ENCODE measurements around the gene BCL2L1.

BCL2L1 gene

DNA sequence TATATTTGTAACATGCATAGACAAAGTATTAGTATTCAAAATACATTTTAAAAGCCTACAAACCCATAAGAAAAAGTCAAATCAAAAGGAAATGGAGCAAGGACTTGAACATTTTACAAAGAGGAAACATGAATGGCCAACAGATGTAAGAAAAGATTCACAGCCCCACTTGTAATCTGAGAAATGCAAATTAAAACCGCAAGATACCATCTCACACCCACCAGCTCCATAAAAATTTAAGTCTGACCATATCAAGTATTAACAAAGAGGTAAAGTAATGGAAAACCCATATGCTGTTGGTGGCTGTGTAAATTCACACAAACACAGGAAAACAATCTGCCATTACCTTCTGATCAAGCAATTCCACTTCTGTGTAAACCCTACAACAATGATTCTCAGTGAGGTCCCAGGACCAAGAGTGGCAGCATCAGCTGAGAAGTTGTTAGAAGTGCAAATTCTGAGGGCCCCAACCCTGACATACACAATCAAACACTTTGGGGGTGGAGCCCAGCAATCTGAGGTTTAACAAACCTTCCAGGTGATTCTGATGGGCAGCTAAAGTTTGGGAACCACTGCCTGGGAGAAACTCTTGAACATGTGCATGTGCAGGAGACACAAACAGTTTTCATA, 30.9 kb downstream of the BCL2L1 start:
- no peak for DNase-seq

DNA sequence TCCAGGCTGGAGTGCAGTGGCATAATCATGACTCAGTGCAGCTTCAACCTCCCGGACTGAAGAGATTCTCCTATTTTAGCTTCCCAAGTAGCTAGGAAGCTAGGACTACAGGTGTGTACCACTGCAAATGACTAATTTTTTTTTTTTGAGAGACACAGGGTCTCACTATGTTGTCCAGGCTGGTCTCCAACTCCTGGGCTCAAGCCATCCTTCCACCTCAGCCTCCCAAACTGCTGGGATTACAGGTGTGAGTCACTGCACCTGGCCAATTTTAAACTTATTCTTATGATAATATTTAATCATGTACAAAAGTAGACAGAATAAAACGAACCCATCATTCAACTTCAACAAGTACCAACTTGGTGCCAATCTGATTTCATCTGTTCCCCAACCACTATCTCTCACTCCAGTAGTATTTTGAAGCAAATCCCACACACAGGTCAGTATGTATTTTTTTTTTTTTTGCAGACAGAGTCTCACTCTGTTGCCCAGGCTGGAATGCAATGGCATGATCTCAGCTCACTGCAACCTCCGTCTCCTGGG, 32.5 kb downstream of the BCL2L1 start:
- no peak for DNase-seq

DNA sequence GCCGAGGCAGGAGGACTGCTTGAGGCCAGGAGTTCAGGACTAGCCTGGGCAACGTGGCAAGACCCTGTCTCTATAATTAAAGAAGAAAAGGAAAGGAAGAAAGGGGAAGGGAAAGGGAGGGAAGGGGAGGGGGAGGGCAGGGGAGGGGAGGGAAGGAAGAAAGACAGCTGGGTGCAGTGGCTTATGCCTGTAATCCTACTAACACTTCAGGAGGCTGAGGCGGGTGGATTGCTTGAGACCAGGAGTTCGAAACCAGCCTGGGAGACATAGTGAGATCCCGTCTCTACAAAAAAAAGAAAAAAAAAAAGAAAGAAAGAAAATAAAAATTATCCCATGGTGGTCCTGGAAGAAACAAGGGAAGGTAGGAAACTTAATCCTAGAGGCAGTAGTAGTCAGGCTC, 33.5 kb downstream of the BCL2L1 start:
- DNase-seq, result no peak

DNA sequence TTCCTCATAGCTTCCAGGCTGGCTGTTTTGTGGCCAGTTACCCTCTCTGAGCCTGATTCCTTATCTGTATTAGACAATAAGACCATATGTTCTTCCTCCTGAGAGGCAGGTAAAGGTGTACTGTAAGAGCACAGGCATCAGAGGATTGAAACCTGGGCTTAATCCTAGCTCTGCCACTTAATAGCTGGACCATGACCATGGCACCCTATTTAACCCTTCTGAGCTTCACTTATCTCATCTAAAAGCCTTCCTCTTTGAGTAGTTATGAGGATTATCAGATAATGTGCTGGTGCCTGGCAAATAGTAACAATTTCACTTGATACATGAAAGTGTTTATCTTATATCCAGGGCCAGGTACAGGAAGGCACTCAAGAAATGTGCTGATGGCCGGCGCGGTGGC, 34.9 kb downstream of the BCL2L1 start:
- DNase-seq, result no peak

DNA sequence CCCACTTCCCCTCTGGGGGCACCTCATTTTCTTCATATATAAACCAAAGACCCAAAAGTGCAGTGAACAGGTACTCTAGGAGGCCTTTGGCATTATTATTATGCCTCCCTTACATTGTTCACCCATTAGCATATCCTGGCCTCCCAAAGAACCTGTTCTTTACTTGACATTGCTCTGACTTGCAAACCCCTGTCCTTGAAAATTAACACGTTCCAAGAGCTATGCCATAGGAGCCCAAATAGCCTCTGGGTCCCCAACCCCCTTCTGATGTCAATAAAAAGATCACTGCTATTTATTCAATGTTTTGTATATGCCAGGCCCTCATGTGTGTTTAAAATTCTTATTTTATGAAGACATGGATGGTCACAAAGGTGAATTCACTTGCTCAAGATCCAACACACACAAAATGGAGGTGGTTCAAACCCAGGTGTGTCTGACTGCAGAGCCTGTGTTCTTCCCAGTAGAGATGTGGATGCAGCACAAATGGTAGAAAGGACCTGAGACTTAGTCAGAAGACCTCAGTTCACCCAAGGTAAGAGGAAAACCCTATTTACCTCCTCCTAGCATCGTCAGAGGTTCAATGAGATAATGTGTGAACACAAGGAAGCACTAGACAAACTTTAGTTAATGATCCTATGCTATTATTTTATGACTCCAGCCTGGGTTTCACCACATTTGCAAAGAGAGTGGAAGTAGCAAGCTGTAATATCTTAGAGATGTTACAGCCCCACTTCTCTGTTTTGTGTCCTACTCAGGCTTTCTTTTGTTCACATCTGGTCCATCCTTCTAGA, 36.6 kb downstream of the BCL2L1 start:
- no peak for DNase-seq

DNA sequence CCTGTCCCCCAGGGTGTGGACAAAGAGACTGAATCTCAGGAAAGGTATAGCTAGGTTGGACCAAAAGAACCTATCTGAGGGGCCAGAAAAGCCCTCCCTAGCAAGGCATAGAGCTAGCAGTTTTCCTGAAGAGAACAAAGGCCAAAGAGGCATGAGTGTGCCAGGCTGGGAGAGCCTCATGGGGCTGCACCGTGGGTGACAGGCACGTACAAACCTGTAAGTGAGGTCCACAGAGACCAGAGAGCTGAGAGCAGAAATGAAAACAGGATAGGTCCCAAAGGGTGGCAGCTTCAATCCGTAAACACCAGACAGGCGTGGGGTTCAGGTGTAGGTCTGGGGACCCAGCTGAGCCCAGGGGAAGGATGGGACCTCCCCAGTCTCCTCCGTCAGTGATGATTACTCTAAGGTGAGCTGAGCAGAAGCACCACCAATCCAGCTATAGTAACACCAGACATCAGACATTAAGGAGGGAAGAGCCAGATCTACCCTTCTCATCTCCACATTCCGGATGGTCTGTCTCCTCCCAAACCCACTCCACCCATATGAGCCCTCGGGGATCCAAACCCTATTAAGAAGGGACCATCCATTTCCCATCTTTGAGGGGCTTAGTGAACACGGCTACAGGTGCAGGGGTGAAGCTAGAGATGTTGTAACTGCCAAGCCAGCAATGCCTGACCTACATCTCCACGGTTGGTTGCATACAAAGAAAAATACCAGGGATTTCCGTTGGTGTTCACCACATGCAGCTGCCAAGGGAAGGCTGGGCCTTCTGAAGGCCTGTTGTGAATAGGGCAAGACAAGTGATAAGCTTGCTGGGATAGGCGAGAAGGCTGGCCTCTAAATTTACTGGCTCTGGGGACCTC, 38.3 kb downstream of the BCL2L1 start:
- DNase-seq, result no peak

DNA sequence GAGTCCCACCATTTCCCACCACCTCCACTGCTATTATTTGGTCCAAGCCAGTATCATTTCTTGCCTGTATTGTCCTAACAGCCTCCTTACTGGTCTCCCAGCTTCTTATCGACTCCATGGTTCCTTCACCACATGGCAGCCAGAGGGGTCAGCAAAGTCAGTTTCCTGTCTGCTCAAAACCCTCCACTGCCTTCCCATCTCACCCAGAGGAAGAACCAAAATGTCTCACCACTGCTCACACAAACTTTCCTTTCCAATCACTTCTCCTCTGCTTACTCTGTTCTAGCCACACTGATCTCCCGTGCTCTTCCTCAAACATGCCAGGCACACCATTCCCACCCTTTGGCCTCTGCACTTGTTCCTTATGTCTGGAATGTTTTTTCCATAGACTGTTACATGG, 39.7 kb downstream of the BCL2L1 start:
- DNase-seq, result no peak

DNA sequence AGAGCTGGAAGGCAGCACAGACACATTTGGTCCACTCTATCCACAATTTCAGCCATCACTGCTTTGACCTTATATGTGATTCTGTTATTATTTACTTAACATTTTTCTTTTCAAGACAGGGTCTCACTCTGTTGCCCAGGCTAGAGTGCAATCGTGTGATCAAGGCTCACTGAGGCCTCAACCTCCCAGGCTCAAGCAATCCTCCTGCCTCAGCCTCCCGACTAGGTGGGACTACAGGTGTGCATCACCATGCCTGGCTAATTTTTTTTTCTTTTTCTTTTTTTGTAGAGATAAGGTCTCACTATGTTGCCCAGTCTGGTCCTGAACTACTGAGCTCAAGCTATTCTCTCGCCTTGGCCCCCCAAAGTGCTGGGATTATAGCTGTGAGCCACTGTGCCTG, 40.3 kb downstream of the BCL2L1 start:
- DNase-seq, result no peak

DNA sequence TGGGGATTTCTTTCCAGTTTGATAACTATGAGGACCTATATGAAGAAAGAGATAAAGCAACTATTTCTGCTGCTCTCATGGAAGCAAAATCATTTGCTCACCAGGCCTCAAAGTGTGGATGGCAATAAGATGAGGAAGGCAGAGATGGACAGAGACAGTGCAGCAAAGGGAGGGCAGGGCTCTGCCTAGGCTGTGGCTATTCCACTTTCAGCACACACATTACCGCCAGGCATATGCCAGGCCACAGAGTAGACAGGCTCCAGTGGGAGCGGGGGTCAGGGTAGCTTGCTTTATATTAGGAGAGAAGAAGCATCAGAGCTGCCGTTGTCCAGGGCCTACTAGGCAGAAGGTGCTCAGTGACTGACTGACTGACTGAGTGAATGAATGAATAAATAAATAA, 40.9 kb downstream of the BCL2L1 start:
- no peak for DNase-seq

DNA sequence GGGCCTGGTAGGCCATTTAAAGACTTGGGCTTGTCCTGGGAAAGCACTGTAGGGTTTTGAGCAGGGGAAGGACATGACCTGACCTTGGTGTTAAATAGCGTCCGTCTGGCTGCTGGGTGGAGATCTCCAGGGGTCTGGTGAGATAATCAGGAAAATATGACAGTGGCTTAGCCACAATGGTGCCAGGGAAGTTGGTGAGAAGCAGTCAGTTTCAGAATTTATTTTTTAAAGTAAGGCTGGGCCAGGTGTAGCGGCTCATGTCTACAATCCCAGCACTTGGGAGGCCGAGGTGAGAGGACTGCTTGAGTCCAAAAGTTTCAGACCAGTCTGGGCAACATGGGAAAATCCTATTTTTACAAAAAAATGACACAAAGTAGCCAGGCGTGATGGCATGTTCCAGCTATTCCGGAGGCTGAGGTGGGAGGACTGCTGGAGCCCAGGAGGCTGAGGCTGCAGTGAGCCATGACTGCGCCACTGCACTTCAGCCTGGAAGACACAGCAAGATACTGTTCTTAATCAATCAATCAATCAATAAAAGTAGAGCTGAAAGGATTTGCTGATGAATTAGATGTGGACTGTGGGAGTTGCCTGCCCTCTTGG, 41.4 kb downstream of the BCL2L1 start:
- no peak for DNase-seq

DNA sequence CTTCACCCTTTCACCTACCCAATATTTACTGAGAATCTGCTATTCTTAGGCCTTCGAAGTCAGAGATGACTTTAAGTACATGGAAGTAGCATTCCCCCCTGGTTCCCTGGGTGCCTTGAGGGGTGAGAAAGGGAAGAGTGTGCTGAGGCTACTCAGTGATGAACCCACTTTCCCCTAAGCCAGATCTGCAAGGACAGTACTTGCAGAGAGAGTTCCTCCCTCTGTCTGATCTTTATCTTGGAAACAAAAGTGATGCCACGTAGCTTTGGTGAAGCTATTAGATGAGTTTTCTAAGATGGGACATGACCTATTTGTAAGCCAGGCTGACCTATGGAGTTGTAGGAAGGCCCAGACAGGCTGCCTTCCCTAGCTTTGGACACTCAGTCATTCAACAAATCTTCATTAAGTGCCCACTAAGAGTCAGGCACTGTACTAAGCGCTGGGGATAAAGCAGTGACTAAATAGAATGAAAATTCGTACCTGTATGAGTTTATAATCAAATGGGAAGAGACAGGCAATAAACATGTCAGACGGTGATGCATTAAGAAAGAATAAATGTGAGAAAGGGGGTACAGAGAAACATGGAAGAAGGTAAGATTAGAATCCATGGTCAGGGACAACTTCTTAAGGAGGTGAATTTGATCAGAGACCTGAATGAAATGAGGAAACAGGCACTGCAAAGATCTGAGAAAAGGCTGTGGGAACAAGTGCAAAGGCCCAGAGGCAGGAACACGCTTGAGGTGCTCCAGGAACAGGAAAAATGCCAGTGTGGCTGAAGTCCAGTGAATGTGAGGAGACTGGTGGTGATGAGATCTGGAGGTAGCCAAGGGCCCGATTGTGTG, 42.2 kb downstream of the BCL2L1 start:
- DNase-seq, result no peak

DNA sequence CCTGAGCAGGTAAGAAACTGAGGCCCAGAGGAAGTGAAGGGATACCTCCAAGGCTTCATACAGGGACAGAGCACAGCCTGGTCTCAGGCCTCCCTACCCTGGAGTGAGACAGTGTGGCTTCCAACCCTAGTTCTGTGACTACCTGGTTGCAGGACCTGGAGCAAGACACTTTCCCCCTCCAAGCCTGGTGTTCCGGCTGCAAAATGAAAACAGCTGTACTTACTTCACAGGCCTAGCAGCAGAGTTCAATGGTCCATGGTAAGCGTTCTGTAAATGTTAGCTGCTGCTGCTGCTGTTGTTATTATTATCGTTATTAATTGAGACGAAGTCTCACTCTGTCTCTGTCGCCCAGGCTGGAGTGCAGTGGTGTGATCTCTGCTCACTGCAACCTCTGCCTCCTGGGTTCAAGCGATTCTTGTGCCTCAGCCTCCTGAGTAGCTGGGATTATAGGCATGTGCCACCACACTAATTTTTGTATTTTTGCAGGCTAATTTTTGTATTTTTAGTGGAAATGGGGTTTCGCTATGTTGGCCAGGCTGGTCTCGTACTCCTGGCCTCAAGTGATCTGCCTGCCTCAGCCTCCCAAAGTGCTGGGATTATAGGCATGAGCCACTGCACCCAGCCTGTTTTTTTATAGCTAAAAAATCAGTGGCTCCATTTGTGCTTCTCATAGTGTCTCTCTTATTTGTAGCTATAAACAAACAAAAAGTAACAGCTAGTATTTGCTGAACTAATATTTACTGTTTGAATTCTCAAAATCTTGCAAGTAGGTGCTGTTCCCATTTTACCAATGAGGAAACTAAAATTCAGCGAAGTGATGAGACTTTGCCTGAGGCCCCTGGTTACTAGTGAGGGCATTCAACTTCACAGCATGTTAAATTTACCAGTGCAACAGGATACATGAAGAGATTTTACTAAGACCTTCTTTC, 43.0 kb downstream of the BCL2L1 start:
- DNase-seq, result no peak

DNA sequence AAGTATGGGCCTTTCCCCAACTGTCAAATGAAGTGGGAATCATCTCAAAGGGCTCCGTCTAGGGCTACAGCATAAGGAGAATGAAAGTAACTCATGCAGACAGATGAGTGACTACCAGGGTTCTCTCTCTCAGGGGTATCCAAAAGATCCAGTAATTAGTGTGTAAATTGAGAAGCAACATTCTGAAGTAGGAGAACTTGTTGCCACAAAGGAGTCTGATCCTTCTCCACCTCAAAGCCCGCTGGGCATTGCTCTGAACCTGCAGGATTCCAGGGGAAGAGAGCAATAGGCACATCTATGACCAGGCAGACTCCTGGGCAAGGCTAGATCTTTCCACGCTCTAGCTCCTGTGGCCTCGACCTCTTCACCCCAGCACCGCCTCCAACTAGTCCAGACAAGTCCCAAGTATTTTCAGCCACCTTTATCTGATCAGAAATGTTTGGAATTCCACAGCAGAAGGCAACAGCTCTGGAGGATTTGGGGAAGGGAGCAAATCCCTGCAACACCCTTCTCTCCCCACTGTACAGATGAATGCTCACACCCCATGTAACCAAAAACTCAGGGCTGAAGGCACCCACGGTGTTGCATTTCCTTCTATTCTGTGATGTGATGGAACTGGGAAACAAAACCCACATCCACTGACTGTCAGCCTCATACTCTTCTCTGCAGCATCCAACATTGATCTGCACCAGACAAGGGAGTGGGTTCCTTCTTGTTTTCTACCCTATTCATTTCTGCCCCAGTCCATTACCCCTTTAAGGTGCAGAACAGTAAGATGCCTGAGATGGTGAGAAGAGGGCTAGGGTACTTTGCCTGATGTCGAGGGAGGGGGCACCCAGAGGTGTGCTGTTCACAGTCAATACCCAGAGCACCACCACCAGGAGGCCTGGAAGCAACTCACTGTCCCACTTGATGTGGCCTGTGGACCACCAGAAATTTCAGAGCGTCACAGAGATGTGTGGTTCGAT, 44.0 kb downstream of the BCL2L1 start:
- DNase-seq, result no peak

DNA sequence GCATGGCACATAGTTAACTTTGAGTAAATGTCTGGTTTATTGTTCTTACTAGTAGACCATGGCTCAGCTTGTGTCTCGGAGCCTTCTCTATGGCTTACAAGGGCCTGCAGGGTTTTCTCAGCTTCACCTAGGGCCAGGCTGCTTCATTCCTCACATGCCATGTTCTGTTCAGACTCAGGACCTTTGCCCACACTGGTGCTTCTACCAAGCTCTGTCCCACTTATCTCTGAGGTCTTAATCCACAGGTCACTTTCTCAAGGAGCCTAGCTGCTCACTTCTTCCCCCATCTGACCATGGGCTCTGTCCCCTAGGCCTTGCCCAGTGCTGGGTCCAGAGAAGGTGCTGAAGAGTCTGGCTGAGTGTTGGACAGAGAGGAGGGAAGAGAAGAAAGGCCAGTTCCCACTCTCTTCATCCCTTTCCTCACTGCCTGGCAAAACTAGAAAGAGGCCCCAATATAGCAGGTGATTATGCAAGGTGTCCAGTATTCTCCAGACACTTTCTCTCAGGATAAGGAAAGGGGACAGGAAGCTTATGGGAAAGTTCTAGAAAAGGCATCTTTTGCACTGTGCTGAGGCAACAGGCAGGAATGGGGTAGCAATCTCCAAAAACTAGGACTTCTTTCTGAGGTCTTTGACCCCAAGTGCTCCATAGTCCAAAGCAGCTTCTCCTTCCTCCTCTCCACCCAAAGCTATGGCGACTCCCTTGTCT, 45.0 kb downstream of the BCL2L1 start:
- no peak for DNase-seq

DNA sequence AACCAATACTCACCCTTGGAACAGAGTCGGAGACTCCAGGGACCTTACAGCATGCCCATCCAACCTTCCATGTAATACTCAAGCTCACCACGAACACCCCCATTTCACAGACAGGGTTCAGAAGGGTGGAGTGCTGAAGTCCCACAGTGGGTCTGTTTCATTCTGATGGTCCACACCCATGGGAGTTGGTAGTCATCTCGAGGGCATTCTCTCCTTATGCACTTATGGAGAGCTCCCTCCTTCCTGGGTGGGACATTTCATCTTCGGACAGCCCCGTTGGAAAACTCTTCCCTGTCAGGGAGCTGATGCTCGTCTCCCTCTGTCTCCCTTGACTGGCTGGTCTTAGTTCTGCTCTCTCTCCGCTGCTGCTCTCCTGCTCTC, 46.1 kb downstream of the BCL2L1 start:
- no peak for DNase-seq

DNA sequence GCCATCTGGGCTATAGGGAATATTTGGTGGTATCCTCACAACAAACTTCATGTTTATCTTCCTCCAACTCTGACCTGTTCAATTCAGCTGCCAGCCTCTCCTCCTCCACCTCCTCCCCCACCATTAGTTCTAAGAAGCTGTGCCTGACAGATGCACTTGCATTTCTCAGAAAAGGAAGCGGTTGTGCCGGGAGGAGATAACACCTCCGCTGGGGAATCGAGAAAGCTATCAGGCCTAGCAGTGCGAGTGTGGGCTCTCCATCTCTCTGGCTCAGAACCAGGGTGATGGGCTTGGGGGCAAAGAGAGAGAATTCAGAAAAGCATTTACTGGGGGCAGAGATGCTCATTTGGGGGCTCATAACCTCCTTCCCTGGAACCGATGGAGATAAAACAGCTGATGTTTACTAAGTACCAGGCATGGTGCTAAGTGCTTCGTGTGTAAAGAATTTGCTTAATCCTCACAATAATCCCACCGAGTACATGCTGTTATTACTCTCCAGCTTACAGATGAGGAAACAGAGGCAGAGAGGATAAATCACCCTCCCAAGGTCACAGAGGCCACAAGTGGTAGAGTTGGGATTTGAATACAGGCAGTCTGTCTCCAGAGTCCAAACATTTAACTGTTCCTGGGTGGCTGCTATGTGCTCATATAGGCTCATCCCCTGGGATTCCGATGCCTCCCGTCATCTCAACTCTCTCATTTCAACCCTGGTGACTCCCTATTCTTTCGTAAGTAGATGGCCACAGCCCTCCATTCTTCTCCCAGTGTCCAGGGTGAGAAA, 46.6 kb downstream of the BCL2L1 start:
- DNase-seq, result no peak

DNA sequence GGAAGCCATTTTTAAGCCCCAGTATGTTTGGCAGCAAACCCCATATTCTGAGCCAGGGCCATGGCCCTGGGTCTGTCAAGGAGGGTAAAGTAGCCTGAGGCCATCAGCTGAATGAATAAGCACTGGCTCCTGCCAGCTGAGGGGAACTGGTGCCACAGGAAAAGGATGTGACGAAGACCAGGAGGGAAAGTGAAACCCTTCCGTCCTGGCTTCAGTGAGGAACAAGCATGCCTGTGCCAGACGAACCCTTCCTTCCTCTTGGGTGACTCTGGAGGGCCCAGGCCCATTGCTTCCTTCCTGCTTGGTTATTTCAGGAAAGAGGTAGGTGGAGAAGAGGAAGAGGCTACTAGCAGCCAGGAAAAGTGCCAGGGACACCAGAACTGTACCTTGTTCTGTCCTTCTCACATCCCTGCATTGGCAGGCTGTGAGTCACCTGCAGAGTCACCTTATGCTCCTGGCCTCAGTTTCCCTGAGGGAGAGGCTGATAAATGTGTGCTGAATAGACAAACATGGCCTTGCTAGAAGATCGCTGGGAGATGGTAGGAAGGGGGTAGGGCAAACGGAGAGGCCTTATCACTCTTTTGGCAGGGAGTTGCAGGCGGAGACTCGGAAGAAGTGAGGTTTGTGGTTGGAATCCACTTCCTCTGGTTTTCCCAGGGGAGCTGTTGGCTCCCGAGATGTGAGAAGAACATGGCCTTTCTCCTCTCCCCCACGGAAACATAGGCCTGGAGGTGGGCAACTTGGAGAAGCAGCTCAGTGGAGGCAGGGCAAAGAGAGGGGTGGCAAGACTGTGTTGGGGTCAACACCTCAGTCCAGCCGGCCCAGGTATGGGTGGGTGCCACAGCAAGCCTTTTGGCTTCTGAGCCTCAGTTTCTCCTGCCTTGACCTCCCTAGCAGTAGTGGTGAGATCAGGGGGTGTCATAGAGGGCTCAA, 47.5 kb downstream of the BCL2L1 start:
- DNase-seq, result no peak
